Measurements from ENCODE around the gene KIAA0586.
"Not testable (repeated sequence)": the region's sequence is repeated elsewhere in the genome, so short reads cannot be mapped to it uniquely, and the experiment has no call there.

KIAA0586 gene

DNA sequence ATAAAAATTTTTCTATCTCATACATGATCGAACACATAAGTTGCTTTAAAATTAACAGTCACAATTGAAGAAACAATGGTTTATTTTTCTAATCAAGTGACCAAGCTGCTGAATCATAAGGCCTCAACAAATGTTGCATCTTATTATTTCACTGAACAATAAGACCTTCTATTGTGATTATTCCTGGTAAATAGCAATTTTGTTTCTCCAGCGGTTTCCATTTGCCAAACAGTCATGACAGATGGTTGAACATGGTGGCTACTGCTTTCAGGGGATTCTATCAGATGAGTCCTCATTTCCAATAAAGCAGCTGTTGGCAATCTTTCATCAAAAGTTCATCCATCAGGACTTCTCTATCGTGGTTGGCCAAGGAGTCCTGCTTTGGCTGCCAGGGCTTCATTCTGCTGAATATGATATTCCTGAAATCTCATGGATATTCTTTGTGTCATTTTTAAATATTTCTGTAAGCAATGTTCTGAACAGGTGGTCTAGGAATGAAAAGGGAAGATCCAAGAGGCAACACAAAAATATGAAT is 18.8 kb upstream of the KIAA0586 start:
- no peak overlapping the region for H3K9ac ChIP-seq
- H2AFZ ChIP-seq (ENCODE audit: low read depth): no peak overlapping the region
- TF ChIP-seq, protein P1, sequence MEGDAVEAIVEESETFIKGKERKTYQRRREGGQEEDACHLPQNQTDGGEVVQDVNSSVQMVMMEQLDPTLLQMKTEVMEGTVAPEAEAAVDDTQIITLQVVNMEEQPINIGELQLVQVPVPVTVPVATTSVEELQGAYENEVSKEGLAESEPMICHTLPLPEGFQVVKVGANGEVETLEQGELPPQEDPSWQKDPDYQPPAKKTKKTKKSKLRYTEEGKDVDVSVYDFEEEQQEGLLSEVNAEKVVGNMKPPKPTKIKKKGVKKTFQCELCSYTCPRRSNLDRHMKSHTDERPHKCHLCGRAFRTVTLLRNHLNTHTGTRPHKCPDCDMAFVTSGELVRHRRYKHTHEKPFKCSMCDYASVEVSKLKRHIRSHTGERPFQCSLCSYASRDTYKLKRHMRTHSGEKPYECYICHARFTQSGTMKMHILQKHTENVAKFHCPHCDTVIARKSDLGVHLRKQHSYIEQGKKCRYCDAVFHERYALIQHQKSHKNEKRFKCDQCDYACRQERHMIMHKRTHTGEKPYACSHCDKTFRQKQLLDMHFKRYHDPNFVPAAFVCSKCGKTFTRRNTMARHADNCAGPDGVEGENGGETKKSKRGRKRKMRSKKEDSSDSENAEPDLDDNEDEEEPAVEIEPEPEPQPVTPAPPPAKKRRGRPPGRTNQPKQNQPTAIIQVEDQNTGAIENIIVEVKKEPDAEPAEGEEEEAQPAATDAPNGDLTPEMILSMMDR (conservative IDR thresholded peaks at IDR 0.05; ENCODE audit: low read depth, low read length): no peak
- H3K27me3 ChIP-seq (ENCODE audit: insufficient read depth, low read depth): no peaks in the 10 kb centered on the region
- no peaks in the 10 kb centered on the region for H4K20me1 ChIP-seq (ENCODE audit: insufficient read depth)
- H3K4me3 ChIP-seq (IDR thresholded peaks at IDR 0.05; ENCODE audit: insufficient read depth, low read depth, low read length): no peak overlapping the region
- H3K27ac ChIP-seq: no peak overlapping the region
- H3K79me2 ChIP-seq (ENCODE audit: insufficient read depth, low read depth): no peaks in the 10 kb centered on the region
- no peaks in the 10 kb centered on the region for H3K36me3 ChIP-seq (ENCODE audit: insufficient read depth)
- no peak overlapping the region for H3K4me2 ChIP-seq
- no peaks in the 10 kb centered on the region for H3K4me1 ChIP-seq (ENCODE audit: low read depth, poor library complexity, severe bottlenecking)

DNA sequence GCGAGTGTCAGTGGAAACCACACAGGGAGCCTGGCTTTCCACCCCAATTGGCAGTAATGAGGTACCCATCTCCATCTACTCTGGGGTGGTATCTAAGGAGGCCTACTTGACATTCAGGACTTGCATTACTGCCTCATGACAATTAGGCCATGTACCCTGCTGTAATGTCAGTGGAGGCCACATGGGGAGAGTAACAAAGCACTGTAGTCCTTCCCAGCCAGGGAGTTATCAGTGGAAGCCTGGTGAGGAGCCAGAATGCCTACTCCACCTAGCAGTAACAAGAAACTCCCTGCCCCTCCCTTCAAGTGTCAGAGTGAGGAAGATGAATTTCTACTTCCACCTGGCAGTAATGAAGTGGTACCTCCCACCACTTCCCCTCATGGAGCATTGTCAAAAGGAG is 12.7 kb upstream of the KIAA0586 start:
- Histone ChIP-seq H4K20me1 (ENCODE audit: insufficient read depth) (no peaks in the 10 kb centered on the region), H3K4me2 (no peak overlapping the region), H3K27ac (no peak overlapping the region), H3K9ac (no peak overlapping the region), H3K27me3 (ENCODE audit: insufficient read depth, low read depth) (no peaks in the 10 kb centered on the region), H3K79me2 (ENCODE audit: insufficient read depth, low read depth) (no peaks in the 10 kb centered on the region), H3K4me3 (IDR thresholded peaks at IDR 0.05; ENCODE audit: insufficient read depth, low read depth, low read length) (no peak overlapping the region), H3K36me3 (ENCODE audit: insufficient read depth) (no peaks in the 10 kb centered on the region), H2AFZ (ENCODE audit: low read depth) (no peak overlapping the region), H3K4me1 (ENCODE audit: low read depth, poor library complexity, severe bottlenecking) (no peaks in the 10 kb centered on the region)
- TF ChIP-seq, protein P1 (conservative IDR thresholded peaks at IDR 0.05; ENCODE audit: low read depth, low read length): no peak

DNA sequence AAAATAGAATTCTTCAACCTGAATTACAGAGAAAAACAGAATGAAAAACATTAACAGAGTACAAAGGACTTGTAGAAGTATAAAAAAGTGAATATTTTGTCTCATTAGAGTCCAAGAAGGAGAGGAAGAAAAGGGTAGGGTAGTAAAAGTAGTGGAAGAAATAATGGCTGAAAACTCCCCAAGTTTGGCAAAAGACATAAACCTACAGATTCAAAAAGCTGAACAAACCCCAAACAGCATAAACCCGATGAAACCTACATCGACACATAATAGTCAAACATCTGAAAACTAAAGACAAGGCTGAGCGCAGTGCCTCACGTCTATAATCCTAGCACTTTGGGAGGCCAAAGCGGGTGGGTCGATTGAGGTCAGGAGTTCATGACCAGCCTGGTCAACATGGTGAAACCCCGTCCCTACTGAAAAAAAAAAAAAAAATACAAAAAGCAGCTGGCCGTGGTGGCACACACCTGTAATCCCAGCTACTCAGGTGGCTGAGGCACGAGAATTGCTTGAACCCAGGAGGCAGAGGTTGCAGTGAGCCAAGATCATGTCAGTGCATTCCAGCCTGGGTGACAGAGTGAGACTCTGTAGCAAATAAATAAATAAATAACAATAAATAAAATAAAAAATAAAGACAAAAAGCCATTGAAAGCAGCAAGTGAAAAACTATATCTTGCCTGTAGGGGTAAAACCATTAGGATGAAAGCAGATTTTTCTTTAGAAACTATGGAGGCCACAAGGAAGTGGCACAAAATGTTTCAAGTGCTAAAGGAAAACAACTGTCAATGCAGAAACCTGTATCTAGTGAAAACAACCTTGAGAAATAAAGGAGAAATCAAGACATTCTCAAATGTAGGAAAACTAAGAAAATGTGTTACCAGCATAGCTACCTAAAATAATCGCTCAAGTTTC is 11.6 kb upstream of the KIAA0586 start:
- no peak overlapping the region for H3K4me3 ChIP-seq (IDR thresholded peaks at IDR 0.05; ENCODE audit: insufficient read depth, low read depth, low read length)
- no peaks in the 10 kb centered on the region for H4K20me1 ChIP-seq (ENCODE audit: insufficient read depth)
- TF ChIP-seq, protein P1 (conservative IDR thresholded peaks at IDR 0.05; ENCODE audit: low read depth, low read length): no peak
- no peaks in the 10 kb centered on the region for H3K27me3 ChIP-seq (ENCODE audit: insufficient read depth, low read depth)
- no peaks in the 10 kb centered on the region for H3K36me3 ChIP-seq (ENCODE audit: insufficient read depth)
- no peak overlapping the region for H3K9ac ChIP-seq
- no peak overlapping the region for H3K4me2 ChIP-seq
- H2AFZ ChIP-seq (ENCODE audit: low read depth): no peak overlapping the region
- H3K4me1 ChIP-seq (ENCODE audit: low read depth, poor library complexity, severe bottlenecking): no peaks in the 10 kb centered on the region
- H3K79me2 ChIP-seq (ENCODE audit: insufficient read depth, low read depth): no peaks in the 10 kb centered on the region
- no peak overlapping the region for H3K27ac ChIP-seq

DNA sequence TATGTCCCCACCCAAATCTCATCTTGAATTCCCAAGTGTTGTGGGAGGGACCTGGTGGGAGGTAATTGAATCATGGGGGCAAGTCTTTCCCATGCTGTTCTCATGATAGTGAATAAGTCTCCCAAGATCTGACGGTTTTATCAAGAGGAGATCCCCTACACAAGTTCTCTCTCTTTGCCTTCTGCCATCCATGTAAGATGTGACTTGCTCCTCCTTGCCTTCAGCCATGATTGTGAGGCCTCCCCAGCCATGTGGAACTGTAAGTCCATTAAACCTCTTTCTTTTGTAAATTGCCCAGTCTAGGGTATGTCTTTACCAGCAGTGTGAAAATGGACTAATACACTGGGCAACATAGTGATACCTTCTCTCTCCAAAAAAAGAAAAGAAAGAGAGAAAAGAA is 10.6 kb upstream of the KIAA0586 start:
- not testable (repeated sequence) for H3K79me2 ChIP-seq (ENCODE audit: insufficient read depth, low read depth); H3K27me3 ChIP-seq (ENCODE audit: insufficient read depth, low read depth); H3K9ac ChIP-seq; H4K20me1 ChIP-seq (ENCODE audit: insufficient read depth); H3K36me3 ChIP-seq (ENCODE audit: insufficient read depth); H3K4me1 ChIP-seq (ENCODE audit: low read depth, poor library complexity, severe bottlenecking); H3K4me3 ChIP-seq (IDR thresholded peaks at IDR 0.05; ENCODE audit: insufficient read depth, low read depth, low read length); H2AFZ ChIP-seq (ENCODE audit: low read depth); H3K4me2 ChIP-seq; H3K27ac ChIP-seq
